Islet precursor cell (in vitro differentiated cells): ENCODE data around the gene CX3CL1.

ENCODE experiments used
- DNase-seq: peaks from one replicate; pipeline ENCODE4 v3.0.0-alpha.2; 2018

Gene CX3CL1

DNA sequence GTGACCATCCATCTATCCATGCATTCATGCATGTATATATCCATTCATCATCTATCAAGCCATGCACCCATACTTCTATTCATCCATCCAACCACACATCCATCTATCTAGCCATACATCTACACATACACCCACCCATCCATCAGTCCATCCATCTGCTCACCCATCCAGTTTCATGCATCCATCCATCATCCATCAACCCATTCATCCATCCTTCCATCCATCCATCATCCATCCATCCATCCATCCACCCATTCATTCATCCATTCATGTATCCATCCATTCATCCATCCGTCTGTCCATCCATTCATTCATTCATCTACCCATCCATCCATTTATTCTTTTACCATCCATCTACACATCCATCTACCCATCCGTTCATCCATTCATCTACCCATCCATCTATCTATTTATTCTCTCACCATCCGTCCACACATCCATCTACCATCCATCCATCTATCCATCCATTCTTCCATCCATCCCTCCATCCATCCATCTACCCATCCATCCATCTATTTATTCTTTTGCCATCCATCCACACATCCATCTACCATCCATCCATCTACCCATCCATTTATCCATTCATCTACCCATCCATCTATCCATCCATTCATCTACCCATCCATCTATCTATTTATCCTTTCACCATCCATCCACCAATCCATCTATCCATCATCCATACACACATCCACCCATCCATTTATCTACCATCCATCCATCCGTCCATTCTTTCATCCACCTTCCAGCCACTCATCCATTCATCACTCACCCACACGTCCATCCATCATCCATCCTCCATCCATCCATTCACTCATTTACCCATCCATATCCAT, 35.4 kb downstream of the CX3CL1 start:
- DNase-seq = no peak

DNA sequence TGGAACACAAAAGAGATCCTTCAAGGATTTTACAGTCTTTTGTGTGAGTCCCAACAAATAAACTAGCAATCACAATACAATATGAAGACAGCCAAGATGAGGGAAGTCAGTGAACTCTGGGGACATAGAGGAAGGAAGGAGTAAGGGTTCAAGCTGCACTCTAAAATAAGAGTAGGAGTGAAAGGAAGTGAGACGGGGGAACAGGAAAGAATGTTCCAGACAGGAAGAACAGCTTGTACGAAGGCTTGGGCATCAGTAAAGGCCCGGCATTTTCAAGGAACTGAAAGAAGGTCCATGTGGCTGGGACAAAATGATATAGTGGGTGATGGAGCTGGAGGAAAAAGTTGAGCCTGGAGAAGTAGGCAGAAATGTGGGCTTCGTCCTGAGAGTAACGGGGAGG, 36.8 kb downstream of the CX3CL1 start:
- DNase-seq = no peak

DNA sequence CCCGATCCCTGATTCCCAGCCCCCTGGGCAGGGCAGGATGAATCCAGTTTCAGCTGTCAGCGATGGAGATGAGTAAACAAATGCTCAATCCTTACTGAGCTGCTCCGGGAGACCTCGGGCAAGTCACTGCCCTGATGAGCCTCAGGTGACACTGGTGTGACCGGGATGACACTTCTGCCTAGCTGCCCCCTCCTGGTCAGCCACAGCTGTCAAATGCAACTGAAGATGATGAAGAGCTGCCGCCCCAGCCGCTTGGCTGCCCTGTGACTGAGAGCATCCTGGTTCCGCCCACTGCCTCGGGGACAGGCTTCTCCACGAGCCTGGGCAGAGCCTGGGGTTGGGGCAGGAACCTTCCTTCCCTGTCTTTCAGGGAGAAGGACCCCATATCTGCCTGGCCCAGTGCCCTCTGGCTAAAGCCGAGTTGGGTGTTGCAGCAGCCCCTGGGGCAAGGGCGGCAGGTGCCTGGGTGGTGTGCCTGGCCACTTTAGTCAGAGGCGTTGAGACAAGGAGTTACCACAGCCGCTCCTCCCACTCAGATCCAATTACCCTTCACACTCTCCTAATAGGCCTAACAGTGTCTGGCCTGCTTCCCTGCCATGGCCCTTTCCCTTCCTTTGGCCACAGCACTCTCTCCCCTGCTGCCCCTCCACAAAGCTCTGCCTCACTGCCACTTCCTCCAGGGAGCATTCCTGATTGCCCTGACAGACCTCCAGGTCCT, 37.7 kb downstream of the CX3CL1 start:
- DNase-seq = peak; percentile 58

DNA sequence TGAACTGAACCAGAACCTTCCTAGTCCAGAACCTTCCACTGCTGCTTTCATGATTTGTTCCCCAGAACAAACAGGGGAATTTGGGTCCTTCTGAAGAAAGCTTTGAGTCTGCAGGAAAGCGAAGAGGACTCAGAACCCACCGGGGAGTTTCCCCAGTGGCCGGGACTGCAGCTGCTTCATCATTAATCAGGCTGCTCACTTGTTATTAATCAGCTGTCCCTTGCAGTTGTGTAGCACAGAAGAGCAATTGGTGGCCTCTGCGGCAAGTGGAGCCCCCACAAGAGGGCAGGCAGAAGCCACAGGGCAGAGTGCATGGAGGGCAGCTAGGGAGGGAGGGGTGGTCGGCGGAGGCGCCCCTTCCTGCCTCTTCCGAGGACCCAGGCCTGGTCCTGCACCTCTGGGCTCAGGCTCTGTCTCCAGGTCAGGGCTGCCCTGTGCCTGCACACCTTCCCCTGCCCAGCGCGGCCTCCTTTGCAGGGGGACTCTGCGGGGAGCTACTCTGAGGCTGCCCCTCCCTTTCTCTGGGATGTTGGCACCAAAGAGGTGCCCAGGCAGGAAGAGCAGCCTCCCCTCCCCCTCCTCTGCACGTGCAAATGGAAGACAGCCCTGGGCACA, 39.2 kb downstream of the CX3CL1 start:
- DNase-seq = no peak

DNA sequence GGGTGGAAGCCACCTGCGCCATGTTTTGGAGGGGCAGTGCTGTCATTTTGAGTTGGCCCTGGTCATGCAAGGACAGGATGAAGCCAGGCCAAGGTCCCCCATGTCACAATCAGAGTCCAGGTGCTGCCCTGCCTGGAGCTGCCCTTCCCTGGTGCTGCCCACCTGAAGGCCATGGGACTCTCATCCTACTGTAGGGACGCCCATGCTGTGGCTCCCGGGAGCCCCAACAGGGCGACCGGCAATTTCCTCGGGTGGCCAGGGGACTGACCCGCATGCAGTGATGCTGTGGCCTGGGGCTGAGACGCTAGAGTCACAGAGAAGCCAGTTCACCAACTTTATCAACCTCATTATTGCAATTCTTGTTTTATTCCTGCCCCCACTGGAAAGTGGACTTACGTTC, 40.3 kb downstream of the CX3CL1 start:
- DNase-seq = no peak

DNA sequence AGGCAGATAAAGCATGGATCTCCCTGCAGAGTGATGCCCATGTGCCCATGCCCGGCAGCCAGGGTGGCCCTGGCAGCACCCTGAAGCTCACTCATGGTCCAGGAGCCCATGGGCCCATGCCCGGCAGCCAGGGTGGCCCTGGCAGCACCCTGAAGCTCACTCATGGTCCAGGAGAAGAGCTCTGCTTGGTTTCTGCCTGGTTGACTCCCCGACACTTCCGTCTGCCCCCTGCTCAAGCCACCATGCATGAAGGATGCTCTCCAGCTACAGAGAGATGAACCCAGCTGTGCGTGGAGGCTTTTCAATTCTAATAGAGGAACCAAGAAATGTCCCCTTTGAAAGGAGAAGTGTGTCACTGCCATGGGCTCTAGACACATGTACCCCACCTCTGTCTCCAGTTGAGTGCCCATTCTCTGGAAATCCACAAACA, 41.0 kb downstream of the CX3CL1 start:
- no peak for DNase-seq

DNA sequence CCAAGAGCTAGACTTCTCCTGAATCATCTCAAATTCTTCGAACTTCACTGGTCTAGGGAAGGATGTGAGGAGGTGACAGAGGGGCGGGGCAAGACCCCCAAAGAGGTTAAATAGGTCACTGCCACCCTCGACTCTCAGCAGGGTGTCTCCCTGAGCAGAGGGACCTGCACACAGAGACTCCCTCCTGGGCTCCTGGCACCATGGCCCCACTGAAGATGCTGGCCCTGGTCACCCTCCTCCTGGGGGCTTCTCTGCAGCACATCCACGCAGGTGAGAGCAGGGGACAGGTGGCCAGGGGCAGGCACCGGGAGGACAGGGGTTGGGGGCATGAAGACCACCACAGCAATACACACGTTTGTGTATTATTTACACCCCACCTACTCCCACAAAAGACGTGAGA, 41.4 kb downstream of the CX3CL1 start:
- DNase-seq = no peak

DNA sequence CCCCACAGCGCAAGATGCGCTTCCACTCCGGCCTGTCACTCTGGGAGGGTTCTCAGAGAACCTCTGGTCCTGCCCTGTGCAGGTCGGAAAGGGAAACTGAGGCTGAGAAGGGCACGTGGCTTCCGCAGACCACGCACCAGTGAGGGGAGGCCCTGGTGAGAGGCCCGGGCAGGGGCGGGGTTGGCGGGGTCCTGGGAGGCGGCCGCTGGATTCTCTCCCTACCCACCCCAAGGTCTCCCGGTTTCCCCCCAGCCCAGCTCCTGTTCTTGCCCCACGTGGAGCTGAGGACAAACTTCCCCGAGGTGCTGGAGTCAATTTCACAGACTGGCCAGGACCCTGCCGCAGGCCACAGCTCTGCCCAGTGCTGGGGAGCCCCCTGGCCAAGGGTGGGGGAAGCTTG, 43.8 kb downstream of the CX3CL1 start:
- DNase-seq = no peak

DNA sequence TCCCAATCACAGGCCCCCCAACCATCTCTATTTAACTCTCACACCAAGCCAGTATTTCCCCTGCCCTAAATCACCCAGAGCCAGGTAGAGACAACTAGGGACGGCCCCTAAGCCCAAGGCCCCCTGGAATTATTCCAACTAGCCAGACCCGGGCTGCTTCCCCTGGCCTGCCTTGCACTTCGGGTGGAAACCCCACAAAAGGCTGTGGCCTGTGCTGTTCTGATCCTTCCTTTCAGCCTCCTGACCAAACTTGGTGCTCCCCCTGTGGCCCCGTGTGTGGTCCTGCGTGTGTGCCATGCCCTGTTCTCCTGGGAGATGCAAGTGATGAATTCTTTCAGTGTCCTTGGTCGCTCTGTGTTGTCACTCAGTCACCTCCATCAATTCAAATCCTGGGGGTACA, 47.2 kb downstream of the CX3CL1 start:
- no peak for DNase-seq

DNA sequence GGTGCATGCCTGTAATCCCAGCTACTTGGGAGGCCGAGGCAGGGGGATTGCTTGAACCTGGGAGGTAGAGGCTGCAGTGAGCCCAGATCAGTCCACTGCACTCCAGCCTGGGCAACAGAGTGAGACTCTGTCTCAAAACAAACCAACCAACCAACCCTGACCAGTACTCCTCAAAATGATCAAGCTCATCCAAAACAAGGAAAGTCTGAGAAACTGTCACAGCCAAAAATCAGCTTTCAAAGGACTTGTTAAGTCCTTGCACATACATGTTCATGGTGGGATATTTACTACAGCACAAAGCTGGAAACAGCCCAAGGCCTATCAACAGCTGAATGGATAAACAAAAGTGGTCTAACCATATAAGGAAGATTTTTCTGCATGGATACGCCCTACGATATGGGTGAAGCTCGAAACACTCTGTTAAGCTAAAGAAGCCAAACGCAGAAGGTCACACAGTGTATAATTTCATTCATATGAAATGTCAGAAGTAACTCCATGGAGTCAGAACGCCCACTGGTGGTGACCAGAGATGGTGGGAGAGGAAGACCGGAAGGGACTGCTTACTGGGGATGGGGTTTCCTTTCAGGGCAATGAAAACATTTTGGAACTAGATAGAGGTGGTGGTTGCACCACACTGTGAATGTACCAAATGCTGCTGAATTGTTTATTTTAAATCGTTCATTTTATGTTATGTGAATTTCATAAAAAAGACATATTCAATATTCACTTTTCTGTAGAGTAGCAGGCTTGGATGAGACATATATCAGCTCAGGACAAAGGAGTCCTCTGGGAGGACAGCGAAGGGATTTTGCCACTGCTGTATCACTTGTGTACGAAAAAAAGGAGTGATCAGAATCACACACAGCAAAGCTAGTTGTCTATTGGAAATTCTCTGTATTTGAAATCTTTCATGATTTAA, 50.0 kb downstream of the CX3CL1 start:
- peak; percentile 71 for DNase-seq

DNA sequence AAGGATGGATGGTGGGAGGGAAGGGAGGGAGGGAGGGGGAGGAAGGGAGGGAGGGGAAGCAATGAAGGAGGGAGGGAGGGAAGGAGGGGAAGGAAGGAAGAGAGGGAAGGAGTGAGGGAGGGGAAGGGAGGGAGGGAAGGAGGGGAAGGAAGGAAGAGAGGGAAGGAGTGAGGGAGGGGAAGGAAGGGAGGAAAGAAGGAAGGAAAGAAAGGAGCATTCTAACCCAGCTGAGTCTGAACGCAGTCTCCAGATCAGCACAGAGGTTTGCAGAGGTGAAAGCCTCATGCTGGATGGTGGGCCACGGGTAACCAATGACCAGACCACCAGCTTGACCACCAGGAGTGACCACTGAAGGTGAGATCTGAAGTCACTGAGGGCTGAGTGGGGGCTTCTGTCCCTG, 50.9 kb downstream of the CX3CL1 start:
- no peak for DNase-seq

DNA sequence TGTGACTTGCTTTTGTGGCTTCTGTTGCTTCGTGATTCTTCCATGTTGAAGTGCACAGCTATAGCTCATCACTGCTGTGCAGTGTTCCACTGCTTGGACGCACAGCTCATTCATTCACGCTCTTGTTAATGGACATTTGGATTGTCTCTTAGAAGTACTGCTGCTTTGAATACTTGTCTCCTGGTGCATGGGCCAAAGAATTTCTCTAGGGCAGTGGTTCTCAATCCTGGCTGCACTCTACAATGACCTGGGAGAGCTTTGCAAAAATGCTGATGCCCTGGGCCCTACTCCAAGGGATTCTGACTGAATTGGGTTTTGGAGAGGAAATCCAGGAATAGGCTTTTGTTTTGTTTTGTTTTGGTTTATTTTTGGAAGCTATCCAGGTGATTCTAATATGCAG, 52.3 kb downstream of the CX3CL1 start:
- no peak for DNase-seq

DNA sequence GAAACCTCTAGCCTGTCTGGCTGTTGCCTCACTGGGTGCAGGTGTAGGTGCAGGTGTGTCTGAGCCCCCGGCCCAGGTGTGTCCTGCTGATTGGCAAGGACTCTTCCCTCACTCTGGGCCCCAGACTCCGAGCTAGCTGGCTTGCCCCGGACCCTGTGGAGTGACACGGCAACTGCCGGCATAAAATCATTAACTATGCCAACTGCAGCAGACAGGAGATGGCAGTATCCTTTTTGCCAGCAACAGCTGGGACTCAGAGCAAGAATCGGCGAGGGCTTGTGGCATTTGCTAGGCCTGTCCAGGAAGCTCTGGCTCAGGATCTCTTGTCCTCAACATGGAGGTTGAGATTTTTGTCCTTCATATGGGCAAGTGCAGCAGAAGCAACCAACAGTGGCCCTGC, 54.1 kb downstream of the CX3CL1 start:
- no peak for DNase-seq

DNA sequence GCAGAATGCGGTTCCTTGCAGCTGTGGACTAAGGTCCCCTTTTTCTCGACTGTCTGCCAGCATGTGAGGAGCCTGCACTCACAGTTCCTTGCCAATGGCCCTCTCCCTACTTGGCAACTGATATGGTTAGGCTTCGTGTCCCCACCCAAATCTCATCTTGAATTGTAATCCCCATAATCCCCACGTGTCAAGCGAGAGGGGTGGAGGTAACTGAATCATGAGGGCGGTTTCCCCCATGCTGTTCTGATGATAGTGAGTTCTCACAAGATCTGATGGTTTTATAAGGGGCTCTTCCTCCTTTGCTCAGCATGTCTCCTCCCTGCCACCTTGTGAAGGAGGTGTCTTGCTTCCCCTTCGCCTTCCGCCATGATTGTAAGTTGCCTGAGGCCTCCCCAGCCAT, 55.0 kb downstream of the CX3CL1 start:
- no peak for DNase-seq

DNA sequence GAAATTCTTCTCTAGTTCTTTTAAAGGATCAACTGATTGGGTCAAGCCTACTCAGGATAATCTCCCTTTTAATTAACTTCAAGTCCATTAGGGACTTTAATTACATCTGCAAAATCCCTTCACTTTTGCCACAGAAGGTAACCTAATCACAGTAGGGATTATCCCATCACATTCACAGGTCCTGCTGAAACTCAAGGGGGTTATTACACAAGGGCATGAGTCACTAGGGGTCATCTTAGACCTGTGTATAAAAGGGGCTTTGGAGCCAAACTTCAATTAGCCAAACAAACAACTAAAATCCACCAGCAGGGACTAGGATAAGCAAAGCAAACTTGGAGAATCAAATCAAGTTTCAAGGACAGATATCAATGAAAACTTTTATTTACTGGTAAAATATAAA, 55.5 kb downstream of the CX3CL1 start:
- DNase-seq = no peak

DNA sequence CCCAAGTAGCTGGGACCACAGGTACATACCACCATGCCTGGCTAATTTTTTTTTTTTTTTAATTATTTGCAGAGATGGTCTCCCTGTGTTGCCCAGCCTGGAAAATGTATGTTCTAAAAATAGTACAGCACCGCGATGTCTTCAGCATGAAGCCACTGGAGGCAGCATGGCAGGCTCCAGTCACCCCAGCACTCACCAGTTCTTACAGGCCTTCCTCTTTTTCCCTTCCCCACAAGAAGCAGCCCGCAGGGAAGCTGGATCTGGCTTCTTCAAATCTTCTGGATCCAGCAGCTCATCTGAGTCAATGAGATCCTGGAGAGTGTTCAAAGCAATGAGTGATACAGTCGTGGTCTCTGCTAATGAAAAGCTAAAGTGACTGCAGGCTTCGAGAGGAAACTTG, 58.7 kb downstream of the CX3CL1 start:
- DNase-seq = no peak

DNA sequence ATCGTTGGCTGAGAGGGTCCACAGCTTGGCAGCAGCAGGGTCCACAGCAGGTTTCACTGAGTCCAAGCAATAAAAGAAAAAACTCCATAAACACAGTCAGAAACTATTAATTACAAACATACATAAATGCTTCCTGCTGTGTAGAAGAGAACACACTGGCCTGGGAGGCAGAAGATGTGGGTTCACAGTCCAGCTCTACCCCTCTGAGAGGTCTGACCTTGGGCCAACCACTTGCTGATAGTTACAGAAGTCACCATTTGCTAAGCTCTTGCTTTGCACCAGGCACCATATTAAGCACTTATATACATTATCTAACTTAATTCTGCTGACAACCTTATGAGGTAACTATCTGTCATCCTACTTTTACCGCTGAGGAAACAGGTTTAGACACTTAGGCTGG, 60.2 kb downstream of the CX3CL1 start:
- no peak for DNase-seq

DNA sequence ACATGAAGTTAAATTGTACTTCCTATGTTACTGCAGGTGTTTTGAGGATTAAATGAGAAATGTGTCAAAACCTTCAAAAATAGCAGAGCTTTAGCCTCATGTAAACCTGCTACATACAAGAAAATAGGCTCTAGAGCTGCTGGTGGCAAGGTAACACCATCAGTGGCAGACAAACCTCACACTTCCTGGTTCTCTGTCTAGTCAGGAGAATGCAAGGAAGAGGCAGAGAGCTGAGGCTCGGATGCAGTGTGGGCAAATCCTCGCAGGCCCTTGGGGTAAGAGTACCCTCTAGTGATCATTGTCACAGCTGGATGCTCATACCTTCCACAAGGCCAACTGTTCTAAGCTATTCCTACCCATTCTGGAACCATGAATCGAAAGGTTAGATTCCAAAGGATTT, 60.7 kb downstream of the CX3CL1 start:
- no peak for DNase-seq

DNA sequence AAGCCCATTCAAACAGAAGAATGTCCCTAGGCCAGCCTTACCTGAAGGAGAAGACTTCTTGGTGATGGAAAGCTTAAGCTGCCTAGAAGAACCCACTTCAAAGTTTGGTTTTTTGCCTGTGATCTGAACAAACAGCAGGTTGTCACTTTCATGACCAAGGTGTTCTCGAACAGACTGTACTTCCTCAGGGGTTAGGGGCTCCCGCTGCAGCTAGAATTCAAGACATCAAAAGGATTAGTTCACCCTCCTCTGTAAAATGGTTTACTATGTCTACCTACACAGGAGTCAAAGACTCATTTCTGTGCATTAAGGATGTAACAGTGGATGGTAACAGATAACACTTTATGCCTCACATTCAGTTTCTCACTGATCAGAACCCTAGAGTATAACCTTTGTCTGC, 61.7 kb downstream of the CX3CL1 start:
- no peak for DNase-seq
